ENCODE measurements around the gene SLC44A2.
"Not testable (repeated sequence)": the region's sequence is repeated elsewhere in the genome, so short reads cannot be mapped to it uniquely, and the experiment has no call there.

Gene SLC44A2

DNA sequence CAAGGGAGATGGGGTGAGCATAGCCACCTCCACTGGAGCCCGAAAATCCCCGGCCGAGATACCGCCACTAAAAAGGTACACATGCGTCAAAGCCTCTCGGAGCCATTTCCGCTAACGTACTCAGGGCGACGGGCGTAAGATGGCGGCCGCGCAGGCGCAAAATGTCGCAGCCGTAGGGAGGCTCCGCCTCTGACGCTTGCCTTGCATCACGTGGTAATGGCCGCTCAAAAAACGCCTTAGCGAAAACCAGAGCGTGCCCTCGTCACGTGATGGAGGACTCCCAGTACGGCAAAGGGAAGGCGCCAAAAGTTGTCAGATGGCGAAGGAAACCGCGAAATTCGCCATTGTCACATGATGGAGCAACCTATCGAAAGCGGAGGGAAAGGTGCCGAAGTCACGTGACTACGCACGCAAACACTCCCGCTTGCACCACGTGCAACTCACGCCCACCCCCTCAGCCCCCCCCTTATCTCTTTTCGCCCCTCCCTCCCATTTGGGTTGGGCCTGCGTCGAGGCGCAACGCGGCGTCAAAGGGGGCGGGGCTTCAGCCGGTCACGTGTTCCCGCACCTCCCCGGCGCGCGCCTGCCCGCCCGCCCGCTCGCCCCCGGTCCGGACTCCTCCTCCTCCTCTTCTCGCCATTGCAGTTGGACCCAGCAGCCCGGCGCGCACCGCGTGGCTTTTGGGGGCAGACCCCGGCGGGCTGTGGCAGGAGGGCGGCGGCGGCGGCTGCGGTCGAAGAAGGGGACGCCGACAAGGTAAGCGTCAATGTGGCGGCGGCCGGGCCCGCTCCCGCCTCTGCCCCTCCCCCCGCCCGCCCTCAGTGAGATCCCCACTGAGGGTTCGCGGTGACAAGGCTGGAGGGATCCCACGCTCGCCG lies 28.6 kb downstream of the SLC44A2 start, which contains the start of gene ILF3:
Gene ILF3 (plus strand): TSS at position 615 of the 878 bp plus-strand sequence. CDS start 16,260 bp downstream, outside the sequence.
- peak; percentile 100 for DNase-seq

DNA sequence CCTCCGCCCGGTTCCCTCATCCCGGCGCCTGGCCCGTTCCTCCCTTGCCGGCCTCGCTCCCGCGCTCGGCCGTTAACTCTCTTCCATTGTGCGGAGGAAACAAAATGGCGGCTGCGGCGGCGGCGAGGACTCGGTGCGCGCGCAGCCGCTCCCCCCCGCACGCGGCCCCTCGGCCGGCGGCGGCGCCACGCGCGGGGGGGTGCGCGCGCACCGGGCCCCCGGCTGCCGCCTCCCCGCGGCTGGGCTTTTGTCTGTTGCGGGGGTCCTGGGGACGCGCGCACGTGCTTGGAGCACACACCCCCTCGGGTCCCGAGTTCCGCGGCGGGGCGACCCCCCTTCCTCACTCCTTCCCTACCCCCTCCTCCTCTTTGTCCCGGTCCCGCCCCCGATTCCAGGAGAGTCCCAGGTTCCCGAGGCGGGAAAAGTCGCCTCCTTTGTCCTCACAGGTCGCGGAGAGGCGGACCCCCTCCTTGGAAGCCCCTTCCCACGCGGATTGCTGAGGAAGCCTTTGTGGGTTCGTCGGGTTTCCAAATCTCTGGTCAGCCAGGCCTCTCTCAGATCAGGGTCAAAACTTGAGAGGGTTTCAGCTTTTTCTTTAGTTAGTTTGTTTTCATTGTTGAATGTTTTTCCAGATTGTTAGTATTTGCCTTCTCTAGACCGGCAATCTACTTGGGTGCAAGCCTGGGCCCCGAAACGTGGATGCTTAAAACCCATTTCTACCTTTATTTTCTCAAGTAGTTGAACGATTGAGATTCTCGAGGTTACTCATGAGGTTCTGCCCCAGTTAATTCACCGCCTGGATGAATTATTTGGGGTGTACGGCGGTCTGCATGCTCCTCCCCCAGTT lies 29.5 kb downstream of the SLC44A2 start:
- peak; percentile 85 for DNase-seq

DNA sequence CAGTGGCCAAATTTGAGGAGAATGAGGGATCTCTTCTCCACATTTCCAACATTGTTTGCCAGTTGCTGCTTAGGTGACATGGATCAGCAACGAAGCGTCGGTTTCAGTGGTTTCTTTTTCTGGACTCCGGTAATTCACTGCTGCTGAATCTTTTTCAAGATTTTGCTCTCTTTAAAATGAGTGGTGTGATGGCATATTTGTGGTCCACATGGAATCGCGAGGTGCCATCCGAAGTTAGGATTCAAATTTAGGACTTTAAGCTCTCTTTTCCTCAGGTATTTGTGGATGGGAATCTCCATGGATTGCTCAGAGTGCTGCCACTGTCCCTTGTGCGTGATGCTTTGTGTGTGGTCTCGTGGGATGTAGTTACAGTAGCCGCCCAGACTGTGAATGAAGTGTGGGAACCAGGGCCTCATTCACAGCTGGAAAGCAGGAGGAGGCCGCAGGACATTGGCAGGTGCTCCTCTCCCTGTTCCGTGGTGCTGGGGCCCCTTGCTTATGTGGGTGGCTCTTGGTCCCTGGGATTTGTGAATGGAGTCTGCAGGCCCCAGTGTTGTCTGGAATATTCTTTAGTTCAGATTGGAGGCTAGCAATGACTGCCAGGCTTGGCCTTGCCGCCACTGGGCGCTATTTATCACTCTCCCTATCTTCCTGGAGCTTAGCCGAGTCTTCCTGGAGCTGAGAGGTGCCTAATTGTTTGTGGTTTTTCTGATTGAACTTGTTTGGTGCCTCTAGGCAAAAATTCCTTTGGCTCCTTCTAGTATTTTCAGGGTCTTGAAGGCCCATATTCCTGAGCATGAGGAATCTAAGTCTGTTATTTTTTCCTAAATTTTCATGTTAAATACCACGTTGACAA lies 30.3 kb downstream of the SLC44A2 start:
- DNase-seq, result peak; percentile 55

DNA sequence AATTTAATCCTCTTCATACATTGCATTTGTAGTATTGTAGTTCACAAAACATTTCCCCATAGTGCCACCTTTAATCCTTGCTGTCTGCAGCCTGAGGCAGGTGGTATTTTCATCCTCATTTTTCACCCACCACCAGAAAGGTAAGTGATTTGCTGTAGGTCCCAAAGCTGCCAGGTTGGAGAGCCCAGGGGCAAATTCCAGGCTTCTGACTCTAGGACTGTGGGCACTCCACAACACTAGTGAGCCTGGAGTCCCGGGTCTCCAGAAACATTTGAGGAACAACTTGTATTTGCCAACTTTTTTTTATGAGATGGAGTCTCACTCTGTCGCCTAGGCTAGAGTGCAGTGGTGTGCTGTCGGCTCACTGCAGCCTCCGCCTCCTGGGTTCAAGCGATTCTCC lies 35.0 kb downstream of the SLC44A2 start:
- no peak for DNase-seq

DNA sequence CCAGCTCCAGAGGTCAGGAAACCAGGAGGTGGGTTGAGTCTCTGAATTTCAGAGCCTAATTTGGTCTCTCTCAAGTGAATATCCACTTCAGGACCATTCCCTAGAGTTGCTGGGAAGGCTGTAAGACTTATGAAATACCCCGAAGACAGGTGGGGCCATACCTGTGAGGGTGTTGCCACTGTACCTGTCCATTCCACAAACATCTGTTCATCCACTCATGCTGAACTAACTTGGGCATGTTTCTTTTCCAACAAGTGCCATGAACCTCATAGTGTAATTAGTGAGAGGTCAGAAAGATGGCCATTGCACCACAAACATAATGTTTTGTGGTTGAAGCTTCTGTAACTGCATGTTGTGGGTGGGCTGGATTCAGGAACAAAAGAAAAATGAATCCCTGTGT lies 36.6 kb downstream of the SLC44A2 start:
- no peak for DNase-seq

GRCh38 chr19:10662384-10663251 lies 37.3 kb downstream of the SLC44A2 start:
- no peak for DNase-seq

DNA sequence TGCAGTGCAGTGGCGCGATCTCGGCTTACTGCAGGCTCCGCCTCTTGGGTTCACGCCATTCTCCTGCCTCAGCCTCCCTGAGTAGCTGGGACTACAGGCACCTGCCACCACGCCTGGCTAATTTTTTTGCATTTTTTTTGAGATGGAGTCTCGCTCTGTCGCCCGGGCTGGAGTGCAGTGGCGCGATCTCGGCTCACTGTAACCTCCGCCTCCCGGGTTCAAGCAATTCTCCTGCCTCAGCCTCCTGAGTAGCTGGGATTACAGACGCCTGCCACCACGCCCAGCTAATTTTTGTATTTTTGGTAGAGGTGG lies 37.9 kb downstream of the SLC44A2 start:
- DNase-seq, result not testable (repeated sequence)

- DNase-seq, result no peak
These were observed 42.5 kb downstream of the SLC44A2 start for GRCh38 chr19:10667867-10668266.

DNA sequence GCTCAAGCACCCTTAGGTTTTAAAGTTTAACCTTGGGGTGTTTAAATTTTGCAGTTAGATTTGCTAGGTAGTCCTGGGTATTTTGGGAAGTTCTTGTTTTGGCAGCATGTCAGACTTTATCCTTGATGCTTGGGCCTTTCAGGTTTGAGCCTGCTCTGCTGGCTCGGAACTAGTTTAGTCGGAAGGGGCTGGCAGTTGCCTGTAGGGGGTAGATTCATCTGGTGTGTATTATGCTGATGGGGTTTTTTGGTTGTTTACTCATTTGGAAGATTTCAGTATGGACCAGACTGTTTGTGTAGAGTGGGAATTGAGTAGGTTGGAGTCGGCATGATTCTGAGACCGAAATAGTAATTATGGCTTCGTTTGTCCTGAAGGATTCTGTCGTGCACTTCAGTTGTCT lies 43.9 kb downstream of the SLC44A2 start:
- DNase-seq, result no peak

GRCh38 chr19:10670182-10670581 lies 44.8 kb downstream of the SLC44A2 start:
- no peak for DNase-seq

DNA sequence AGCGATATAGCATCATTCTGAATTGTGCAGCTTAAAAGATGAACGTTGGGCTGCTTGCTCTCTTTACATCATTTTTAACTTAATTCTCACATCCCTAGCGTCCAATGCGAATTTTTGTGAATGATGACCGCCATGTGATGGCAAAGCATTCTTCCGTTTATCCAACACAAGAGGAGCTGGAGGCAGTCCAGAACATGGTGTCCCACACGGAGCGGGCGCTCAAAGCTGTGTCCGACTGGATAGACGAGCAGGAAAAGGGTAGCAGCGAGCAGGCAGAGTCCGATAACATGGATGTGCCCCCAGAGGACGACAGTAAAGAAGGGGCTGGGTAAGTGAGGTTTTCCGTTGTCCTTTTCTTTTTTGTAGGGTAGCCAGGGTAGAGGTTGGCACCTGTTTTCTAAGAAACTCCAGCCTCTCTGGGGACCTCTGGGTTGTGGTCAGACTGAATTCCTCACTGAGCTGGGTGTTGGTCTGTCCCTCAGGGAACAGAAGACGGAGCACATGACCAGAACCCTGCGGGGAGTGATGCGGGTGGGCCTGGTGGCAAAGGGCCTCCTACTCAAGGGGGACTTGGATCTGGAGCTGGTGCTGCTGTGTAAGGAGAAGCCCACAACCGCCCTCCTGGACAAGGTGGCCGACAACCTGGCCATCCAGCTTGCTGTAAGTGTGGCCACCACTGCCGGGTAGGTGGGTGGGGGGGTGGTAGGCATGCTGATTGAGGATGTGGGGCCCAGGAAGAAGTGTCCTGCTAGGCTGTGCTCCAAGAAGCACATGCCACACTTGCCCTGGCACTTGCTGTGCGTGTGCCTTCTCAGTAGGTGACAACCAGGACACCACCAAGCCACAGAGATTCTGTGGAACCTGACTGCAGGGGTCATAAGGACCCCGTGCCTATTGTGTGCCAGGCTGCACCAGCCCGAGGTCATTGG lies 45.8 kb downstream of the SLC44A2 start:
- DNase-seq, result no peak

- not testable (repeated sequence) for DNase-seq
These were observed 46.6 kb downstream of the SLC44A2 start for GRCh38 chr19:10671922-10672321.

- DNase-seq, result not testable (repeated sequence)
These were observed 49.9 kb downstream of the SLC44A2 start for GRCh38 chr19:10675214-10675613.

DNA sequence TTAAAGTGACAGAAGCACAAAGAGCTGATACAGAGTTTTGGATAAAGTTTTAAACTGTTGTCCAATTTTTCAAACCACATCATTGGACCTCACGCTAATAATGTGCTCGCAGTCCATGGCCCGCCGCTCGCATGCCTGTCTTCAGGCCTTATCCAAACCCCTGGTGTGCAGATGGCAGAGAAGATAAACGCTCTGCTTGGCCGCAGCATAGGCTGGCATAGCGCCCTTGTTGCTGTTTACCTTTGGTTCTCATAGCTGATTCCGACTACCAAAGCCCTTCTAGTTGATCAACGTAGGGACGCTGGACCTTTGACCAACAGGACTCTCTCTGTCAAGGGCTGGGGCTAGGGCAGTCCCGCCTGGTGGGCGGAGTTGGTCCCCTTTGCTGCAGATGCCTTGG lies 52.4 kb downstream of the SLC44A2 start:
- DNase-seq, result no peak

- DNase-seq, result no peak
These were observed 53.5 kb downstream of the SLC44A2 start for GRCh38 chr19:10678813-10679212.

GRCh38 chr19:10679743-10680142 lies 54.4 kb downstream of the SLC44A2 start:
- no peak for DNase-seq

DNA sequence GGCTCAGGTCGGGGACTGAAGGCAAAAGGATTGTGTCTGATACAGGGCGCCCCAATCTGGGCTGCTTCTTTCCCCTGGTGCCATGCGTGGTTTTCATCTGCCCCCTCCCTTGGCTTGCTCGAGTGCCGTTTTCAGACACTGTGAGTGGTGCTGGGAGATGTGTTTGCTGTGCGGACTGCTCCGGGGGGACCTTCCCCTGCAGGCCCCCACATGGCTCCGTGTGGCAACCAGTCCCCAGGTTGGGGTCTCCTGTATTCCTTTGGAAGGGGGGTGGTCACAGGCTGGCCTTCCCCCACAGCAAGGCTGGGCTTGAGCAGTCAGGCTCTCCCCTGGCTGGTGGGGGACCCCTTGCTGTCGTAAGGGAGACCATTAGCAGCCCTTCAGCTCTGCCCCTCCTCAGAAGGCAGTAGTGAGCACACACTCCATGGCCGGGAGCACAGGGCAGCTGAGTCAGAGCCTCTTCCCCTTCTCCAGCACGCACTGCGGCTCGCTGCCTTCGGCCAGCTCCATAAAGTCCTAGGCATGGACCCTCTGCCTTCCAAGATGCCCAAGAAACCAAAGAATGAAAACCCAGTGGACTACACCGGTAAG lies 55.3 kb downstream of the SLC44A2 start:
- no peak for DNase-seq

- DNase-seq, result no peak
These were observed 56.3 kb downstream of the SLC44A2 start for GRCh38 chr19:10681658-10682057.

- no peak for DNase-seq
These were observed 57.2 kb downstream of the SLC44A2 start for GRCh38 chr19:10682397-10683063.

DNA sequence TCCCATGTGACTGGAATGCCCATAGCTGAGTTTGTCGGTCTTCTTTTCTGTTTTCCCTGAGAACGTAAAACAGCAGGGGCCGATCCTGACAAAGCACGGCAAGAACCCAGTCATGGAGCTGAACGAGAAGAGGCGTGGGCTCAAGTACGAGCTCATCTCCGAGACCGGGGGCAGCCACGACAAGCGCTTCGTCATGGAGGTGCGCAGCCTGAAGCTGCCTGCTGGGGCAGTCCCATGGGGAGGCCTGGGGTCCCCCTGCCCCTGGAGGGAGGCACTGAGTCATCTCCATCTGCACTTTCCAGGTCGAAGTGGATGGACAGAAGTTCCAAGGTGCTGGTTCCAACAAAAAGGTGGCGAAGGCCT lies 57.7 kb downstream of the SLC44A2 start:
- DNase-seq, result no peak

All from NCI-H2171 treated with DMSO at 0.1 percent for 48 hours (cell line).